GM21786 (cell line): ENCODE data around the gene MFN1.
A peak's percentile ranks its signal among the peaks of the same experiment; 100 is the strongest.

Experiments used
- ATAC-seq: cut with Tn5 transposase; IDR thresholded peaks from one replicate; pipeline ENCODE4 v1.9.1; 2021; ENCODE audit not compliant: unreplicated experiment

Gene MFN1

GRCh38 chr3:179336345-179336929 lies 11.1 kb upstream of the MFN1 start:
- ATAC-seq, result no peak

GRCh38 chr3:179348325-179349013 lies 960 bp downstream of the MFN1 start:
- ATAC-seq, result peak; percentile 68

GRCh38 chr3:179355996-179356395 lies 8.5 kb downstream of the MFN1 start:
- ATAC-seq, result no peak

GRCh38 chr3:179363332-179363731 lies 15.8 kb downstream of the MFN1 start:
- no peak for ATAC-seq

GRCh38 chr3:179369621-179370020 lies 22.1 kb downstream of the MFN1 start:
- ATAC-seq, result no peak

GRCh38 chr3:179373938-179374337 lies 26.4 kb downstream of the MFN1 start:
- ATAC-seq, result no peak

- no peak for ATAC-seq
These were observed 27.8 kb downstream of the MFN1 start for GRCh38 chr3:179375091-179375999.

GRCh38 chr3:179376474-179376873 lies 29.0 kb downstream of the MFN1 start:
- no peak for ATAC-seq

- no peak for ATAC-seq
These were observed 44.4 kb downstream of the MFN1 start for GRCh38 chr3:179391906-179392305.

- no peak for ATAC-seq
These were observed 51.2 kb downstream of the MFN1 start for GRCh38 chr3:179398574-179399231.

- no peak for ATAC-seq
These were observed 54.1 kb downstream of the MFN1 start for GRCh38 chr3:179401561-179401960.

GRCh38 chr3:179402963-179403362 lies 55.5 kb downstream of the MFN1 start:
- ATAC-seq, result no peak

- ATAC-seq, result no peak
These were observed 56.8 kb downstream of the MFN1 start for GRCh38 chr3:179404307-179404706.

GRCh38 chr3:179410331-179410730 lies 62.8 kb downstream of the MFN1 start:
- ATAC-seq, result no peak

GRCh38 chr3:179410999-179411398 lies 63.5 kb downstream of the MFN1 start:
- peak; percentile 52 for ATAC-seq

- no peak for ATAC-seq
These were observed 67.3 kb downstream of the MFN1 start for GRCh38 chr3:179414804-179415203.

GRCh38 chr3:179415377-179415776 lies 67.9 kb downstream of the MFN1 start:
- no peak for ATAC-seq

- ATAC-seq, result no peak
These were observed 69.2 kb downstream of the MFN1 start for GRCh38 chr3:179416681-179417080.

- no peak for ATAC-seq
These were observed 71.1 kb downstream of the MFN1 start for GRCh38 chr3:179418610-179419009.

- no peak for ATAC-seq
These were observed 74.0 kb downstream of the MFN1 start for GRCh38 chr3:179421500-179421899.

- no peak for ATAC-seq
These were observed 77.6 kb downstream of the MFN1 start for GRCh38 chr3:179425075-179425474.
